Astrocyte of the cerebellum (primary cell): ENCODE results near the gene ADGRB2.

Experiments
- DNase-seq: peaks from one replicate; pipeline ENCODE4 v3.0.0-alpha.2; 2011; ENCODE audit warnings: low read depth
- H3K4me3 ChIP-seq: 2 replicates; pipeline ENCODE4 v1.5.1; 2011; ENCODE audit warnings: mild to moderate bottlenecking, low read depth, low read length, moderate library complexity
- CTCF ChIP-seq: IDR thresholded peaks from 2 replicates; pipeline ENCODE4 v1.5.1; 2012; ENCODE audit warnings: low read length, low read depth, moderate library complexity, mild to moderate bottlenecking; ENCODE audit errors: missing control alignments
- in situ Hi-C: cut with HindIII; loops from 2 replicates; pipeline ENCODE4 v1.10.0; 2017; ENCODE audit warnings: low sequenced_read_pairs

Gene ADGRB2

GRCh38 chr1:31688233-31688918, 75.8 kb downstream of the ADGRB2 start:
- TF ChIP-seq CTCF = no peak
- no peak overlapping the region for H3K4me3 ChIP-seq
- in situ Hi-C loops = no loop called here
- DNase-seq = no peak

GRCh38 chr1:31687601-31688000, 76.5 kb downstream of the ADGRB2 start:
- no peak for DNase-seq
- TF ChIP-seq CTCF = no peak
- in situ Hi-C loops = no loop called here
- no peak overlapping the region for H3K4me3 ChIP-seq

DNA sequence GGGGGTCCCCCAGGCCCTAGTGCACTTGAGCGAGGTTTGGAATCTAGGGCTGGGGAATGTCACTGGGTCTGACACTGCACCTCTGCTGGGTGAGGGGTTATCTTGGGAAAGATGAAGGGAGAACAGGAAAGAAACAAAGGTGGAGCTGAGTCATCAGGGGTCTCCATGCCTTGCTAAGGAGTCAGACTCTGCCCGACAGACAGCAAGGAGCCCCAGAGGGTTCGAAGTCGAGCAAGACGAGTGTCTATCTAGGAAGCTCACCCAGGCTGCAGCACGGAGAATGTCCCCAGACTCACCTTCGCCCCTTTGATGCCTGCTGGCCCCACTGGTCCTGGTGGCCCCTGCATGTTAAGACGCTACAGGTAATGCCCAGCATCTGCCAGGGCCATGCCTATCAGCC, 78.3 kb downstream of the ADGRB2 start:
- TF ChIP-seq CTCF = no peak
- in situ Hi-C loops = no loop called here
- DNase-seq = no peak
- no peak overlapping the region for H3K4me3 ChIP-seq

- H3K4me3 ChIP-seq = no peak overlapping the region
- TF ChIP-seq CTCF = peak; percentile 31
- in situ Hi-C loops = no loop called here
- no peak for DNase-seq
Observed at GRCh38 chr1:31683997-31684396, 80.1 kb downstream of the ADGRB2 start.

GRCh38 chr1:31681415-31681814, 82.7 kb downstream of the ADGRB2 start:
- TF ChIP-seq CTCF = peak; percentile 18
- no peak overlapping the region for H3K4me3 ChIP-seq
- in situ Hi-C loops = no loop called here
- no peak for DNase-seq

GRCh38 chr1:31679676-31680230, 84.4 kb downstream of the ADGRB2 start:
- no peak for TF ChIP-seq CTCF
- no peak overlapping the region for H3K4me3 ChIP-seq
- in situ Hi-C loops = no loop called here
- DNase-seq = no peak
